A549 (cell line): ENCODE measurements around the gene TIE1. TPM values are rescaled to one million over a fixed set of nuclear protein-coding genes. Genes with fewer than 3 reads are reported as not detected.

Source experiments
- ATAC-seq, 2 experiments: fragments of 200-7000 bp in 1 of 2; fragments of >200 bp in 1 of 2; cut with Nextera tagmentation in 1 of 2; cut with Tn5 transposase in 1 of 2; 3 replicates each; pipeline versions ENCODE4 v1.8.0 to v1.9.1; 2018 to 2020; ENCODE audit warnings: mild to moderate bottlenecking in 1 of 2, moderate library complexity in 1 of 2
- CTCF ChIA-PET: fragments of 300-600 bp; sonication (Branson Sonifier 250); formaldehyde crosslinking; extraction: SDS; loops from one replicate; lab custom pipeline; 2021; ENCODE audit warnings: antibody characterized with exemption, inconsistent platforms; lab: Yijun Ruan, JAX
- POLR2A ChIA-PET: fragments of 350-600 bp; formaldehyde crosslinking; extraction: SDS; loops from one replicate; lab custom pipeline; 2021; ENCODE audit warnings: antibody characterized with exemption, inconsistent platforms; lab: Yijun Ruan, JAX
- DNase-seq, 2 experiments: peaks; one replicate each; pipeline versions ENCODE4 v3.0.0 to v3.0.0-alpha.2; 2011 to 2016; ENCODE audit warnings: low read depth in 1 of 2, low spot score in 1 of 2
- FAIRE-seq: peaks from 2 replicates; lab custom pipeline; 2011; peaks lifted over from hg19 to GRCh38; lab: Jason Lieb, UNC
- H3K27ac ChIP-seq, 2 experiments: fragments of >200 bp; sonication (Bioruptor Twin); formaldehyde crosslinking; 3 replicates each; pipeline ENCODE4 v1.5.1; 2016 to 2017
- H3K4me1 ChIP-seq: fragments of >200 bp; sonication (Bioruptor Twin); formaldehyde crosslinking; 3 replicates; pipeline ENCODE4 v1.6.1; 2016
- H3K4me2 ChIP-seq: fragments of >200 bp; sonication (Bioruptor Twin); formaldehyde crosslinking; 3 replicates; pipeline ENCODE4 v1.6.1; 2016
- H3K4me3 ChIP-seq: fragments of >200 bp; sonication (Bioruptor Twin); formaldehyde crosslinking; 3 replicates; pipeline ENCODE4 v1.5.1; 2016
- H3K9me3 ChIP-seq: fragments of >200 bp; sonication (Bioruptor Twin); formaldehyde crosslinking; 3 replicates; pipeline ENCODE4 v1.6.1; 2016
- EHMT2 ChIP-seq: fragments of 200-600 bp; sonication (generic); IDR thresholded peaks from 2 replicates; pipeline ENCODE4 v1.6.1; 2016; ENCODE audit warnings: antibody characterized with exemption, low read depth, mild to moderate bottlenecking, moderate library complexity
- EP300 ChIP-seq, 2 experiments: fragments of >200 bp; sonication (Bioruptor Twin); formaldehyde crosslinking; IDR thresholded peaks; 2 replicates in 1 of 2; 3 replicates in 1 of 2; pipeline ENCODE4 v1.6.1; 2016 to 2017
- FOSB ChIP-seq: fragments of 250-450 bp; sonication (Bioruptor Pico); IDR thresholded peaks from 2 replicates; pipeline ENCODE4 v1.5.0; 2020; ENCODE audit warnings: mild to moderate bottlenecking, moderate library complexity
- HDAC2 ChIP-seq: fragments of 200-600 bp; sonication (generic); IDR thresholded peaks from 2 replicates; pipeline ENCODE4 v1.6.1; 2016
- HEYL ChIP-seq: fragments of 250-450 bp; sonication (Bioruptor Pico); IDR thresholded peaks from 2 replicates; pipeline ENCODE4 v1.8.0; 2021; ENCODE audit warnings: mild to moderate bottlenecking, moderate library complexity
- HOXB13 ChIP-seq: fragments of 250-450 bp; sonication (Bioruptor Pico); IDR thresholded peaks from 2 replicates; pipeline ENCODE4 v1.5.0; 2020; ENCODE audit warnings: low read depth, mild to moderate bottlenecking, moderate library complexity
- JUN ChIP-seq, 2 experiments: fragments of >200 bp; sonication (Bioruptor Twin); formaldehyde crosslinking; IDR thresholded peaks; 2 replicates in 1 of 2; 3 replicates in 1 of 2; pipeline ENCODE4 v1.6.1; 2016 to 2017
- JUNB ChIP-seq: fragments of >200 bp; sonication (Bioruptor Twin); formaldehyde crosslinking; IDR thresholded peaks from 2 replicates; pipeline ENCODE4 v1.6.1; 2016
- MAFK ChIP-seq: fragments of 450-650 bp; IDR thresholded peaks from 2 replicates; pipeline ENCODE4 v1.6.1; 2014; ENCODE audit not compliant: partially characterized antibody
- MAZ ChIP-seq: fragments of 150-350 bp; IDR thresholded peaks from 2 replicates; pipeline ENCODE4 v1.6.1; 2014; ENCODE audit warnings: antibody characterized with exemption, low read depth, low read length, borderline replicate concordance
- MYC ChIP-seq: IDR thresholded peaks from 2 replicates; pipeline ENCODE4 v1.6.1; 2012; ENCODE audit warnings: mild to moderate bottlenecking, inconsistent platforms, low read length, improper control_type of control experiment, borderline replicate concordance
- NR3C1 ChIP-seq: fragments of >200 bp; sonication (Bioruptor Twin); formaldehyde crosslinking; IDR thresholded peaks from 3 replicates; pipeline ENCODE4 v1.6.1; 2017
- PHF8 ChIP-seq: fragments of 200-600 bp; sonication (generic); IDR thresholded peaks from 2 replicates; pipeline ENCODE4 v1.6.1; 2016; ENCODE audit warnings: low read depth, mild to moderate bottlenecking, antibody characterized with exemption, moderate library complexity, borderline replicate concordance
- POLR2A ChIP-seq: IDR thresholded peaks from 2 replicates; pipeline ENCODE4 v1.6.1; 2012; ENCODE audit warnings: mild to moderate bottlenecking, low read length
- RFX5 ChIP-seq: fragments of 450-650 bp; IDR thresholded peaks from 2 replicates; pipeline ENCODE4 v1.7.1; 2014; ENCODE audit warnings: antibody characterized with exemption, mild to moderate bottlenecking, moderate library complexity
- TFCP2L1 ChIP-seq: fragments of 250-450 bp; sonication (Bioruptor Pico); IDR thresholded peaks from 2 replicates; pipeline ENCODE4 v1.5.0; 2021; ENCODE audit warnings: mild to moderate bottlenecking
- TP53 ChIP-seq: fragments of 250-450 bp; sonication (Bioruptor Pico); IDR thresholded peaks from 2 replicates; pipeline ENCODE4 v1.5.0; 2021; ENCODE audit warnings: mild to moderate bottlenecking, moderate library complexity
- ZC3H11A ChIP-seq: fragments of 450-650 bp; IDR thresholded peaks from 2 replicates; pipeline ENCODE4 v1.6.1; 2014; ENCODE audit warnings: antibody characterized with exemption, mild to moderate bottlenecking
- WGBS: methylation state at CpG from one replicate; pipeline ENCODE4 v1.1.6; 2017; ENCODE audit errors: missing lambda C conversion rate; 5-methylcytosine and 5-hydroxymethylcytosine counted together
- polyA plus RNA-seq, 4 experiments: library from polyadenylated mRNA; depleted of rRNA in 3 of 4; stranded (reverse); fragments of >200 nt; fragmentation: RNase III in 1 of 4; extraction: RNeasy Plus Mini Kit Qiagen cat#74134 plus additional on column Dnase treatment in 1 of 4; gene quantifications; 2 replicates in 3 of 4; 3 replicates in 1 of 4; pipeline ENCODE4 v1.2.3, GENCODE V29; 2011 to 2017
- TF ChIP-seq, protein P1 (sequence below): fragments of >200 bp; sonication (Bioruptor Twin); formaldehyde crosslinking; IDR thresholded peaks from 3 replicates; pipeline ENCODE4 v1.6.1; 2016
- TF ChIP-seq, protein P2 (sequence below): IDR thresholded peaks from 2 replicates; pipeline ENCODE4 v1.6.1; 2012; ENCODE audit warnings: low read depth, borderline replicate concordance
- TF ChIP-seq, protein P3 (sequence below): IDR thresholded peaks from 2 replicates; pipeline ENCODE4 v1.6.1; 2012
- TF ChIP-seq, protein P4 (sequence below): fragments of 250-450 bp; sonication (Bioruptor Pico); IDR thresholded peaks from 2 replicates; pipeline ENCODE4 v1.5.0; 2020; ENCODE audit warnings: low read depth, mild to moderate bottlenecking, moderate library complexity
- TF ChIP-seq, protein P5 (sequence below): fragments of 150-350 bp; IDR thresholded peaks from 2 replicates; pipeline ENCODE4 v1.6.1; 2014; ENCODE audit warnings: low read depth, mild to moderate bottlenecking, low read length
- TF ChIP-seq, protein P6 (sequence below): IDR thresholded peaks from 2 replicates; pipeline ENCODE4 v1.6.1; 2012

Gene TIE1
- polyA plus RNA-seq, 2 of the 4 experiments (the other 2 are of a cell fraction), result not detected

DNA sequence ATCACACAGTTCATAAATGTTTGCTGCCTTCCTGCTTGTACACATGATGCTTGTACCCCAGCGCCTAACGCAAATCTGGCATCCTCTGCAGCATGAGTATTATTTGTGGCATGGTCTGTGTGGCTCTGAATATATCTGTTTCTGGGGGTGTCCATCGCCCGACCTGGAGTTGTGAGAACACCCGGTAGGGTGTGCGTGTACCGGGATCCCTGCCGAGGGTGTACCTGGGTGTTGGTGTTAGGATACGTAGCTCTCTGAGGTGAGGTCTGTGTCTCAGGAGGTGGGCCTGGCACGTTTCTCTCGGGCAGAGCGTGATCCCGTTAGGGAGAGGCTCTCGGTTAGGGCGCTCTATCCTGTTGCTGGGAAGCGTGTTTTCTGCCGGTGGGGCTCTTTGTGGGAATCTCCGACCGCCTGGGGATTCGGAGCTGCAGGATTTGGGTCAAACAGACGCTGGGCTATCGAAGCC lies 47.6 kb downstream of the TIE1 start:
- CTCF ChIA-PET, result no interaction called here
- DNase-seq (peak in 1 of 2 experiments; percentile 40), FAIRE-seq (no peak), ATAC-seq (peak; percentile 40 to 55; a peak in 5 of 6 replicates)
- H3K4me2 ChIP-seq, result peak overlapping the region; percentile 82
- peak overlapping the region; percentile 70 for H3K4me3 ChIP-seq
- 38% methylated on average over 8 of the region's 22 CpGs for WGBS
- peak overlapping the region; percentile 96 to 99 for H3K27ac ChIP-seq
- H3K9me3 ChIP-seq, result no peaks in the 10 kb centered on the region
- POLR2A ChIA-PET, result interaction anchor here (0.9 to 1.9 kb wide), 8 partner anchors 10 to 411 kb away, joined by 3 to 18 read pairs (median 4); partner anchors contain the start of genes CDC20 and ELOVL1
- H3K4me1 ChIP-seq, result peaks cover 9% of the 10 kb centered on the region; the same call in 2 of the 3 replicates
- TF ChIP-seq FOSB (CRISPR knock-in tag), result no peak
- peak; percentile 66; the same call in 1 of the 2 replicates for TF ChIP-seq HOXB13 (CRISPR knock-in tag)
- TF ChIP-seq, all 56 proteins: peak for 1

DNA sequence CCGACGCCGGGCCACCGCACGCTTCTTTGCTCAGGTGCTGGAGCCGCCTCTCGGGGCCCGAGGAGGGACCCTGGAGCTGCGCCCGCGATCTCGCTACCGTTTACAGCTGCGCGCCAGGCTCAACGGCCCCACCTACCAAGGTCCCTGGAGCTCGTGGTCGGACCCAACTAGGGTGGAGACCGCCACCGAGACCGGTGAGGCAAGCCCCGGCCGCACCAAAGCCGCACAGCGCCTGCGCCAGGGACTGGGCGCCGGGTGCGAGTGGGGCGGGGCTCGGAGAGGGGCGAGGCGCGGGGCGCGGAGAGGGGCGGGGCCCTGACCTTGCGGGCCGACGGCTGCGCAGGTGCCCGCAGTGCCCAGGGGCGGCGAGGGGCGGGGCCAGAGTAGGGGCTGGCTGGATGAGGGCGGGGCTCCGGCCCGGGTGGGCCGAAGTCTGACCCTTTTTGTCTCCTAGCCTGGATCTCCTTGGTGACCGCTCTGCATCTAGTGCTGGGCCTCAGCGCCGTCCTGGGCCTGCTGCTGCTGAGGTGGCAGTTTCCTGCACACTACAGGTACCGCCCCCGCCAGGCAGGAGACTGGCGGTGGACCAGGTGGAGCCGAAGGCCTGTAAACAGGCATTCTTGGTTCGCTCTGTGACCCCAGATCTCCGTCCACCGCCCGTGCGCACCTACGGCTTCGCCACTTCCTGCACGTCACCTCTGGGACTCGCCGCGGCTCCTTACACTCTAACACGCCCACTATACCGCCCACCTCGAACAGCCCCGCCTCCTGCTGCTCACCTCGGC lies 48.2 kb downstream of the TIE1 start:
- Histone ChIP-seq H3K9me3 (no peaks in the 10 kb centered on the region), H3K4me3 (peak overlapping the region; percentile 70), H3K4me1 (peaks cover 9% of the 10 kb centered on the region; the same call in 2 of the 3 replicates), H3K4me2 (peak overlapping the region; percentile 82), H3K27ac (peak overlapping the region; percentile 96 to 99)
- CTCF ChIA-PET, result no interaction called here
- POLR2A ChIA-PET, result interaction anchor here (0.9 to 1.9 kb wide), 8 partner anchors 9 to 411 kb away, joined by 3 to 18 read pairs (median 4); partner anchors contain the start of genes CDC20 and ELOVL1
- TF ChIP-seq MAZ (0 out of 2 replicates have a peak, but pooled peaks have one; percentile 5), PHF8 (peak; percentile 48; the same call in 1 of the 2 replicates), MYC (0 out of 2 replicates have a peak, but pooled peaks have one; percentile 58), HDAC2 (no peak), TFCP2L1 (CRISPR knock-in tag) (no peak), POLR2A (peak; percentile 70), RFX5 (0 out of 2 replicates have a peak, but pooled peaks have one; percentile 27), JUN (IDR thresholded peaks at IDR 0.05) (peak in 1 of 2 experiments; percentile 75; a peak in 4 of 5 replicates), NR3C1 (no peak), MAFK (peak; percentile 74)
- TF ChIP-seq, protein P1, sequence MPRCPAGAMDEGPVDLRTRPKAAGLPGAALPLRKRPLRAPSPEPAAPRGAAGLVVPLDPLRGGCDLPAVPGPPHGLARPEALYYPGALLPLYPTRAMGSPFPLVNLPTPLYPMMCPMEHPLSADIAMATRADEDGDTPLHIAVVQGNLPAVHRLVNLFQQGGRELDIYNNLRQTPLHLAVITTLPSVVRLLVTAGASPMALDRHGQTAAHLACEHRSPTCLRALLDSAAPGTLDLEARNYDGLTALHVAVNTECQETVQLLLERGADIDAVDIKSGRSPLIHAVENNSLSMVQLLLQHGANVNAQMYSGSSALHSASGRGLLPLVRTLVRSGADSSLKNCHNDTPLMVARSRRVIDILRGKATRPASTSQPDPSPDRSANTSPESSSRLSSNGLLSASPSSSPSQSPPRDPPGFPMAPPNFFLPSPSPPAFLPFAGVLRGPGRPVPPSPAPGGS, result 0 out of 3 replicates have a peak, but pooled peaks have one; percentile 17
- TF ChIP-seq, protein P2, sequence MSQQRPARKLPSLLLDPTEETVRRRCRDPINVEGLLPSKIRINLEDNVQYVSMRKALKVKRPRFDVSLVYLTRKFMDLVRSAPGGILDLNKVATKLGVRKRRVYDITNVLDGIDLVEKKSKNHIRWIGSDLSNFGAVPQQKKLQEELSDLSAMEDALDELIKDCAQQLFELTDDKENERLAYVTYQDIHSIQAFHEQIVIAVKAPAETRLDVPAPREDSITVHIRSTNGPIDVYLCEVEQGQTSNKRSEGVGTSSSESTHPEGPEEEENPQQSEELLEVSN, result peak; percentile 82
- TF ChIP-seq, protein P3, sequence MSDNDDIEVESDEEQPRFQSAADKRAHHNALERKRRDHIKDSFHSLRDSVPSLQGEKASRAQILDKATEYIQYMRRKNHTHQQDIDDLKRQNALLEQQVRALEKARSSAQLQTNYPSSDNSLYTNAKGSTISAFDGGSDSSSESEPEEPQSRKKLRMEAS, result peak; percentile 79
- DNase-seq (peak; percentile 79 to 89), FAIRE-seq (no peak), ATAC-seq (peak; percentile 93)
- WGBS, result 0% methylated on average over 12 of the region's 72 CpGs

DNA sequence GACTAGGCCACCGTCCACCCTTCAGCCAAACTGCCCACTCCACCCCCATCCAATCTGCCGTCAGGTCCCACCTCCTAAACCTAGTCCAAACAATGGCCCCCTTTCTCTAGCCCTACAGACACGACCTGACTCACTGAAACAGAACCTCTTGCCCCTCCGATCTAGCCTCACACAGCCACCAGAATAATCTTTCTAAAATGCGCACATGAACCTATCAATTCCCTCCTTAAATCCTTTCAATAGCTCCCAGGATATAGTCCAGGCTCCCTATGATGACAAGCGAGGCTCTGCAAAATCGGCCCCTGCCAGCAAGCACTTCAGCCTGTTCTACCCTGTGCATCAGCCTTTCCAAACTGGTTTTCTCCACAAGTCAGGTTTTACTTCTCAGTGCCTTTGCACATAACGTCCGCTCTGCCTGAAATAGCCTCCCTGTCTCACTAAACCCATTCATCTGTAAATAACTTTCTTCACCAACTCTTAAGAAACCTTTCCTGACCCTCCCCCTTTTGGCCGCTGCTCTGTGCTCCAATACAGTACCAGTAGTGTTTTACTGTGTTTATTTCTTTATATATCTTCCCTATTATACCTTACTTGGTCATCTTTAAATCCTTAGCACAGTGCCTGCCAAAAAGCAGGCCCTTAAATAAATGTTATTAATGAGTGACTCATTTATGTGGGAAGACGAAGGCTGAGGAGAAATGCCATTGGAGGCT lies 49.0 kb downstream of the TIE1 start:
- peak in 1 of 2 experiments; percentile 1; a peak in 1 of 6 replicates for ATAC-seq
- TF ChIP-seq, protein P4, sequence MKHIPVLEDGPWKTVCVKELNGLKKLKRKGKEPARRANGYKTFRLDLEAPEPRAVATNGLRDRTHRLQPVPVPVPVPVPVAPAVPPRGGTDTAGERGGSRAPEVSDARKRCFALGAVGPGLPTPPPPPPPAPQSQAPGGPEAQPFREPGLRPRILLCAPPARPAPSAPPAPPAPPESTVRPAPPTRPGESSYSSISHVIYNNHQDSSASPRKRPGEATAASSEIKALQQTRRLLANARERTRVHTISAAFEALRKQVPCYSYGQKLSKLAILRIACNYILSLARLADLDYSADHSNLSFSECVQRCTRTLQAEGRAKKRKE (CRISPR knock-in tag), result no peak
- TF ChIP-seq MAZ (no peak), EHMT2 (no peak), HEYL (no peak), TP53 (CRISPR knock-in tag) (no peak), EP300 (IDR thresholded peaks at IDR 0.05) (no peak), JUNB (no peak), ZC3H11A (no peak), RFX5 (no peak)
- TF ChIP-seq, protein P5, sequence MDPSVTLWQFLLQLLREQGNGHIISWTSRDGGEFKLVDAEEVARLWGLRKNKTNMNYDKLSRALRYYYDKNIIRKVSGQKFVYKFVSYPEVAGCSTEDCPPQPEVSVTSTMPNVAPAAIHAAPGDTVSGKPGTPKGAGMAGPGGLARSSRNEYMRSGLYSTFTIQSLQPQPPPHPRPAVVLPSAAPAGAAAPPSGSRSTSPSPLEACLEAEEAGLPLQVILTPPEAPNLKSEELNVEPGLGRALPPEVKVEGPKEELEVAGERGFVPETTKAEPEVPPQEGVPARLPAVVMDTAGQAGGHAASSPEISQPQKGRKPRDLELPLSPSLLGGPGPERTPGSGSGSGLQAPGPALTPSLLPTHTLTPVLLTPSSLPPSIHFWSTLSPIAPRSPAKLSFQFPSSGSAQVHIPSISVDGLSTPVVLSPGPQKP, result no peak
- TF ChIP-seq, protein P3, result no peak
- TF ChIP-seq, protein P6, sequence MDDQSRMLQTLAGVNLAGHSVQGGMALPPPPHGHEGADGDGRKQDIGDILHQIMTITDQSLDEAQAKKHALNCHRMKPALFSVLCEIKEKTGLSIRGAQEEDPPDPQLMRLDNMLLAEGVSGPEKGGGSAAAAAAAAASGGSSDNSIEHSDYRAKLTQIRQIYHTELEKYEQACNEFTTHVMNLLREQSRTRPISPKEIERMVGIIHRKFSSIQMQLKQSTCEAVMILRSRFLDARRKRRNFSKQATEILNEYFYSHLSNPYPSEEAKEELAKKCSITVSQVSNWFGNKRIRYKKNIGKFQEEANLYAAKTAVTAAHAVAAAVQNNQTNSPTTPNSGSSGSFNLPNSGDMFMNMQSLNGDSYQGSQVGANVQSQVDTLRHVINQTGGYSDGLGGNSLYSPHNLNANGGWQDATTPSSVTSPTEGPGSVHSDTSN, result no peak
- TF ChIP-seq, all 56 proteins: peak for 0
- H3K9me3 ChIP-seq, result no peaks in the 10 kb centered on the region
- H3K4me2 ChIP-seq, result peak overlapping the region; percentile 82
- peak overlapping the region; percentile 70 for H3K4me3 ChIP-seq
- ChIA-PET CTCF (no interaction called here), POLR2A (no interaction called here)
- DNase-seq (no peak), FAIRE-seq (no peak)
- peak overlapping the region; percentile 96 to 99 for H3K27ac ChIP-seq
- peaks cover 9% of the 10 kb centered on the region; the same call in 2 of the 3 replicates for H3K4me1 ChIP-seq
- 46% methylated on average over 11 of the region's 11 CpGs for WGBS
